CD4-positive, alpha-beta T cell (primary cell): ENCODE data around the gene SUSD6. TPM values are rescaled to one million over a fixed set of nuclear protein-coding genes. Genes with fewer than 3 reads are reported as not detected.

ENCODE experiments used
- ATAC-seq: fragments of 200-7000 bp; cut with Tn5 transposase; one replicate; pipeline ENCODE4 v1.10.0; 2022; ENCODE audit warnings: mild to moderate bottlenecking; ENCODE audit not compliant: poor library complexity
- CTCF ChIA-PET: fragments of 350-600 bp; sonication (Branson Sonifier 250); formaldehyde crosslinking; loops from one replicate; lab custom pipeline; 2021; ENCODE audit warnings: antibody characterized with exemption, inconsistent platforms; lab: Charles Lee
- POLR2A ChIA-PET: fragments of 350-600 bp; sonication (Branson Sonifier 250); formaldehyde crosslinking; loops from one replicate; lab custom pipeline; 2021; ENCODE audit warnings: antibody characterized with exemption, inconsistent platforms; lab: Charles Lee
- DNase-seq, 14 experiments: peaks; one replicate each; pipeline ENCODE4 v3.0.0-alpha.2; 2013 to 2020; ENCODE audit warnings: mixed read lengths in 2 of 14
- H3K27ac ChIP-seq, 2 donors: one replicate each; pipeline versions ENCODE4 v1.5.1 to v1.7.0; 2013; ENCODE audit warnings: low read length in 2 of 2, low read depth in 1 of 2, mild to moderate bottlenecking in 1 of 2
- H3K27me3 ChIP-seq, 2 experiments: 1 replicate in 1 of 2; 2 replicates in 1 of 2; pipeline versions ENCODE4 v1.6.1 to v1.7.0; 2013; ENCODE audit warnings: low read length in 2 of 2, control low read depth in 1 of 2, mild to moderate bottlenecking in 1 of 2, moderate library complexity in 1 of 2; ENCODE audit not compliant: insufficient read depth in 2 of 2, control insufficient read depth in 1 of 2
- H3K36me3 ChIP-seq: one replicate; pipeline ENCODE4 v1.6.1; 2013; ENCODE audit warnings: low read length, control low read depth; ENCODE audit not compliant: insufficient read depth
- H3K4me1 ChIP-seq: one replicate; pipeline ENCODE4 v1.6.1; 2013; ENCODE audit warnings: low read length, control low read depth; ENCODE audit not compliant: insufficient read depth
- H3K4me3 ChIP-seq: one replicate; pipeline ENCODE4 v1.5.1; 2013; ENCODE audit warnings: mild to moderate bottlenecking, low read length, moderate library complexity
- H3K9me3 ChIP-seq, 2 experiments: 1 replicate in 1 of 2; 2 replicates in 1 of 2; pipeline versions ENCODE4 v1.6.1 to v1.7.0; 2013; ENCODE audit warnings: low read length in 2 of 2, mild to moderate bottlenecking in 2 of 2, control low read depth in 1 of 2, moderate library complexity in 1 of 2; ENCODE audit not compliant: control insufficient read depth in 1 of 2, insufficient read depth in 1 of 2
- H3K27ac Mint-ChIP-seq: one replicate; pipeline ENCODE4 v1.8.0; 2020; ENCODE audit warnings: mixed read lengths
- H3K27me3 Mint-ChIP-seq: one replicate; pipeline ENCODE4 v1.8.0; 2021; ENCODE audit warnings: mixed read lengths
- H3K36me3 Mint-ChIP-seq: one replicate; pipeline ENCODE4 v1.8.0; 2021; ENCODE audit warnings: low read depth, mixed read lengths
- H3K4me1 Mint-ChIP-seq: one replicate; pipeline ENCODE4 v1.8.0; 2021; ENCODE audit warnings: low read depth, mixed read lengths
- H3K4me3 Mint-ChIP-seq: one replicate; pipeline ENCODE4 v1.8.0; 2020; ENCODE audit warnings: mild to moderate bottlenecking, mixed read lengths
- H3K9me3 Mint-ChIP-seq: one replicate; pipeline ENCODE4 v1.8.0; 2020; ENCODE audit warnings: mixed read lengths
- CTCF ChIP-seq: fragments of 200-600 bp; IDR thresholded peaks from one replicate; pipeline ENCODE4 v1.8.0; 2022; ENCODE audit warnings: antibody characterized with exemption, mild to moderate bottlenecking
- intact Hi-C, 2 experiments: fragments of 100-400 bp; cut with DNase I in 1 of 2; cut with micrococcal nuclease in 1 of 2; formaldehyde crosslinking; loops; one replicate each; pipeline versions ENCODE4 v1.15.1 to v1.9.0; 2023 to 2025; cut with DNase I, micrococcal nuclease
- total RNA-seq, 174 experiments: library from RNA in 2 of 174; stranded (reverse) in 2 of 174; gene quantifications; one replicate each; pipeline ENCODE4 v1.2.3 and lab custom pipeline; 2021 to 2026

SUSD6 gene
- total RNA-seq, 2 experiments from 2014 or later, result 93.7 to 95.1 TPM

GRCh38 chr14:69572030-69572840 is 39.2 kb upstream of the SUSD6 start:
- DNase-seq (peak in 2 of 14 experiments; percentile 36 to 44), ATAC-seq (no peak)
- H3K4me3 Mint-ChIP-seq, result no peak overlapping the region
- Histone ChIP-seq H3K4me1 (peaks cover 29% of the 10 kb centered on the region), H3K36me3 (no peaks in the 10 kb centered on the region), H3K9me3 (peaks cover 0 to 14% of the 10 kb centered on the region in 2 experiments), H3K27me3 (peaks cover 41 to 61% of the 10 kb centered on the region in 2 experiments), H3K27ac (no peak overlapping the region), H3K4me3 (no peak overlapping the region)
- no peak for TF ChIP-seq CTCF
- no peaks in the 10 kb centered on the region for H3K36me3 Mint-ChIP-seq
- POLR2A ChIA-PET, result no interaction called here
- H3K27me3 Mint-ChIP-seq, result peaks cover 75% of the 10 kb centered on the region
- H3K4me1 Mint-ChIP-seq, result peaks cover 11% of the 10 kb centered on the region
- intact Hi-C loops, result loop anchor here (10.0 kb wide), 2 partner anchors 447 to 707 kb away; no protein-coding TSS in a partner anchor
- no peaks in the 10 kb centered on the region for H3K9me3 Mint-ChIP-seq
- CTCF ChIA-PET, result no interaction called here
- no peak overlapping the region for H3K27ac Mint-ChIP-seq

- intact Hi-C loops, result loop anchor here (10.0 kb wide), 2 partner anchors 448 to 708 kb away; no protein-coding TSS in a partner anchor
- H3K9me3 ChIP-seq, result peaks cover 0 to 14% of the 10 kb centered on the region in 2 experiments
- TF ChIP-seq CTCF, result no peak
- no peak overlapping the region for H3K4me3 ChIP-seq
- CTCF ChIA-PET, result no interaction called here
- H3K27me3 Mint-ChIP-seq, result peaks cover 69% of the 10 kb centered on the region
- H3K4me3 Mint-ChIP-seq, result no peak overlapping the region
- H3K36me3 Mint-ChIP-seq, result no peaks in the 10 kb centered on the region
- no peaks in the 10 kb centered on the region for H3K9me3 Mint-ChIP-seq
- no peak overlapping the region for H3K27ac ChIP-seq
- DNase-seq (peak in 1 of 14 experiments; percentile 7), ATAC-seq (no peak)
- peaks cover 40 to 56% of the 10 kb centered on the region in 2 experiments for H3K27me3 ChIP-seq
- peaks cover 29% of the 10 kb centered on the region for H3K4me1 ChIP-seq
- no peaks in the 10 kb centered on the region for H3K36me3 ChIP-seq
- no peak overlapping the region for H3K27ac Mint-ChIP-seq
- H3K4me1 Mint-ChIP-seq, result peaks cover 11% of the 10 kb centered on the region
- POLR2A ChIA-PET, result no interaction called here
These were observed 38.6 kb upstream of the SUSD6 start for GRCh38 chr14:69572841-69573135.

- Histone ChIP-seq H3K27ac (no peak overlapping the region), H3K36me3 (no peaks in the 10 kb centered on the region), H3K9me3 (peaks cover 0 to 14% of the 10 kb centered on the region in 2 experiments), H3K4me3 (peak overlapping the region; percentile 10), H3K4me1 (peaks cover 29% of the 10 kb centered on the region), H3K27me3 (peaks cover 39 to 53% of the 10 kb centered on the region in 2 experiments)
- no peak for TF ChIP-seq CTCF
- H3K9me3 Mint-ChIP-seq, result no peaks in the 10 kb centered on the region
- no peak overlapping the region for H3K27ac Mint-ChIP-seq
- POLR2A ChIA-PET, result interaction anchor here (0.6 kb wide), 1 partner anchor 154 kb away, joined by 3 read pairs; no protein-coding TSS in a partner anchor
- CTCF ChIA-PET, result interaction anchor here (2.1 kb wide), 1 partner anchor 12 kb away, joined by 11 read pairs; no protein-coding TSS in a partner anchor
- peaks cover 11% of the 10 kb centered on the region for H3K4me1 Mint-ChIP-seq
- H3K4me3 Mint-ChIP-seq, result peak overlapping the region; percentile 67
- intact Hi-C loops, result loop anchor here (10.0 kb wide), 2 partner anchors 449 to 709 kb away; no protein-coding TSS in a partner anchor
- peaks cover 66% of the 10 kb centered on the region for H3K27me3 Mint-ChIP-seq
- peak in 2 of 14 experiments; percentile 19 to 20 for DNase-seq
- no peaks in the 10 kb centered on the region for H3K36me3 Mint-ChIP-seq
- ATAC-seq, result no peak
These were observed 38.1 kb upstream of the SUSD6 start for GRCh38 chr14:69573205-69573830.
